H1 (cell line): ENCODE measurements around the gene N4BP3. TPM values are rescaled to one million over a fixed set of nuclear protein-coding genes. Genes with fewer than 3 reads are reported as not detected.

Experiments
- polyA plus RNA-seq, 7 experiments: library from polyadenylated mRNA; depleted of rRNA in 3 of 7; stranded (reverse) in 5 of 7; unstranded in 2 of 7; fragments of >200 nt in 5 of 7; fragments of 200-250 nt in 2 of 7; gene quantifications; 1 replicate in 5 of 7; 2 replicates in 1 of 7; 4 replicates in 1 of 7; pipeline versions ENCODE4 v1.2.1 to v1.2.3, GENCODE V29; 2011 to 2013; ENCODE audit warnings: missing spikeins in 2 of 7, mixed read lengths in 2 of 7
- total RNA-seq: library from RNA; stranded (reverse); fragmentation: NEBNext Ultra II Directional; extraction: Animal tissue kit (Norgen Biotek cat#: 25700); gene quantifications from 2 replicates; pipeline ENCODE4 v1.2.1, GENCODE V29; 2021
- TF ChIP-seq, protein P1 (sequence below), 3 experiments: IDR thresholded peaks; 1 replicate in 2 of 3; 2 replicates in 1 of 3; pipeline versions ENCODE4 v1.5.1 to v1.6.1; 2011; ENCODE audit warnings: low read length in 3 of 3, mild to moderate bottlenecking in 3 of 3, inconsistent platforms in 2 of 3, low read depth in 1 of 3, moderate library complexity in 1 of 3; ENCODE audit not compliant: insufficient read depth in 1 of 3; ENCODE audit errors: control extremely low read depth in 1 of 3

N4BP3 gene
- total and polyA plus RNA-seq, 2 of the 8 experiments (the other 6 are each of a cell fraction or from before 2014, with no cell fraction given) = 13.1 to 39.2 TPM

DNA sequence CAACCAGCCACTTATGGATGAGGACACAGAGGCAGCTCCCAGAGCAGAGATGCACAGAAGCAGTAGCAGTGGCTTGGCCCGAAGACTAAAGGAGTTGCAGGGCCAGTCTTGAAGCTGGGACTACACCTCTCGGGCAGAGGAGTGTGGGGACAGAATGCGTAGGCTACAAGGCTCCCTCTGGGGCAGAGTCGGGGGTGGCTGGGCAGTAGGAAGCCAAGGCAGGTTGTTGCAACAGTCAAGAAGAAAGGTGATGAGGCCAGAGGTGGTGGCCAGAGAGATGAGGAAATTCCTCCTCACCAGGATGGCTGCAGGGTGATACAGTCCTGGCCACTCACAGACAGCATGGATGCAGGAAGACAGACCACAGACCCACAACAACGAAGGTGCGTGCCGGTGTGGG lies 4.9 kb upstream of the N4BP3 start (continued):
- TF ChIP-seq, protein P1, sequence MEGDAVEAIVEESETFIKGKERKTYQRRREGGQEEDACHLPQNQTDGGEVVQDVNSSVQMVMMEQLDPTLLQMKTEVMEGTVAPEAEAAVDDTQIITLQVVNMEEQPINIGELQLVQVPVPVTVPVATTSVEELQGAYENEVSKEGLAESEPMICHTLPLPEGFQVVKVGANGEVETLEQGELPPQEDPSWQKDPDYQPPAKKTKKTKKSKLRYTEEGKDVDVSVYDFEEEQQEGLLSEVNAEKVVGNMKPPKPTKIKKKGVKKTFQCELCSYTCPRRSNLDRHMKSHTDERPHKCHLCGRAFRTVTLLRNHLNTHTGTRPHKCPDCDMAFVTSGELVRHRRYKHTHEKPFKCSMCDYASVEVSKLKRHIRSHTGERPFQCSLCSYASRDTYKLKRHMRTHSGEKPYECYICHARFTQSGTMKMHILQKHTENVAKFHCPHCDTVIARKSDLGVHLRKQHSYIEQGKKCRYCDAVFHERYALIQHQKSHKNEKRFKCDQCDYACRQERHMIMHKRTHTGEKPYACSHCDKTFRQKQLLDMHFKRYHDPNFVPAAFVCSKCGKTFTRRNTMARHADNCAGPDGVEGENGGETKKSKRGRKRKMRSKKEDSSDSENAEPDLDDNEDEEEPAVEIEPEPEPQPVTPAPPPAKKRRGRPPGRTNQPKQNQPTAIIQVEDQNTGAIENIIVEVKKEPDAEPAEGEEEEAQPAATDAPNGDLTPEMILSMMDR (IDR thresholded peaks at IDR 0.05; ENCODE audit: control extremely low read depth in 1 of 3, insufficient read depth in 1 of 3, low read depth in 1 of 3, low read length in 3 of 3) = no peak
